GM12864 (cell line): ENCODE data around the gene MAGI2.

ENCODE experiments used
- DNase-seq: peaks from one replicate; pipeline ENCODE4 v3.0.0-alpha.2; 2011; ENCODE audit warnings: low read depth
- H3K4me3 ChIP-seq: 2 replicates; pipeline ENCODE4 v1.5.1; 2011; ENCODE audit warnings: mild to moderate bottlenecking, low read depth, low read length, control low read depth
- TF ChIP-seq, protein P1 (sequence below): IDR thresholded peaks from 2 replicates; pipeline ENCODE4 v1.5.1; 2011; ENCODE audit warnings: low read depth, mild to moderate bottlenecking, moderate library complexity, low read length, control low read depth, inconsistent platforms; ENCODE audit errors: missing control alignments

Gene MAGI2

DNA sequence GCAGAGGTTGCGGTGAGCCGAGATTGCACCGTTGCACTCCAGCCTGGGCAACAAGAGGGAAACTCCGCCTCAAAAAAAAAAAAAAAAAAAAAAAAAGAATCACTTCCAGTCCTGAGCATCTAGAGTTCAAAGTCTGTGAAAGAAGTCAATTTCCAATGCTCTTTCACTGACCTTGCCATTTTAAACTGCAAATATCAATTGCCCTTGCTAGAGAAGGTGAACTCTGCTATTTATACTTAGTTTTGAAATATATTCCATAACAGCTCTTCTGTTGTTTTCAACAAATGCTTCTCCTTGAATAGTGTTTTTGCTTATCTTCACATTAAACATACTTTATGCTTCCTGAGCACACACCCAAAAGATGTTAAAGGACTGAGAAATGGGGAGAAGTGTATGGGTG lies 1323.6 kb downstream of the MAGI2 start:
- TF ChIP-seq, protein P1, sequence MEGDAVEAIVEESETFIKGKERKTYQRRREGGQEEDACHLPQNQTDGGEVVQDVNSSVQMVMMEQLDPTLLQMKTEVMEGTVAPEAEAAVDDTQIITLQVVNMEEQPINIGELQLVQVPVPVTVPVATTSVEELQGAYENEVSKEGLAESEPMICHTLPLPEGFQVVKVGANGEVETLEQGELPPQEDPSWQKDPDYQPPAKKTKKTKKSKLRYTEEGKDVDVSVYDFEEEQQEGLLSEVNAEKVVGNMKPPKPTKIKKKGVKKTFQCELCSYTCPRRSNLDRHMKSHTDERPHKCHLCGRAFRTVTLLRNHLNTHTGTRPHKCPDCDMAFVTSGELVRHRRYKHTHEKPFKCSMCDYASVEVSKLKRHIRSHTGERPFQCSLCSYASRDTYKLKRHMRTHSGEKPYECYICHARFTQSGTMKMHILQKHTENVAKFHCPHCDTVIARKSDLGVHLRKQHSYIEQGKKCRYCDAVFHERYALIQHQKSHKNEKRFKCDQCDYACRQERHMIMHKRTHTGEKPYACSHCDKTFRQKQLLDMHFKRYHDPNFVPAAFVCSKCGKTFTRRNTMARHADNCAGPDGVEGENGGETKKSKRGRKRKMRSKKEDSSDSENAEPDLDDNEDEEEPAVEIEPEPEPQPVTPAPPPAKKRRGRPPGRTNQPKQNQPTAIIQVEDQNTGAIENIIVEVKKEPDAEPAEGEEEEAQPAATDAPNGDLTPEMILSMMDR: no peak
- DNase-seq: no peak
- H3K4me3 ChIP-seq: no peak overlapping the region

DNA sequence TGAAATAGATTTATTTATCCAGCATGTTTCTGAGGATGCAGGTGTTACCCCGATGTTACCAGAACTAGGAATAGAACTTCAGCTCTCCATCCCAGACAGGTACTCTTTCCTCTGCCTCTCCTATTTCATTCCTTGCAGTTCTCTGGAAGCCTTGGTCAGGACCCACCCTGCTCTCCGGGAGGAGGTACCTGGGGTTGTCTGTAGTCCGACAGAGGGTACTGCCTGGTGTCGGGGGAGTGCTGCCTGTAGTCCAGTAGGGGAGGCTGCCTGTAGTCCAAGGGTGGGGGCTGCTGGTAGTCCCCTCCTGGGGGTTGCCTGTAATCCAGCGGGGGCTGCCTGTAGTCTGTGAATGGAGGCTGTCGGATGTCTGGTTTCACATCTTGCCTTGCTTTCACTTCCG lies 1326.5 kb downstream of the MAGI2 start:
- no peak for DNase-seq
- H3K4me3 ChIP-seq: no peak overlapping the region
- TF ChIP-seq, protein P1: no peak

DNA sequence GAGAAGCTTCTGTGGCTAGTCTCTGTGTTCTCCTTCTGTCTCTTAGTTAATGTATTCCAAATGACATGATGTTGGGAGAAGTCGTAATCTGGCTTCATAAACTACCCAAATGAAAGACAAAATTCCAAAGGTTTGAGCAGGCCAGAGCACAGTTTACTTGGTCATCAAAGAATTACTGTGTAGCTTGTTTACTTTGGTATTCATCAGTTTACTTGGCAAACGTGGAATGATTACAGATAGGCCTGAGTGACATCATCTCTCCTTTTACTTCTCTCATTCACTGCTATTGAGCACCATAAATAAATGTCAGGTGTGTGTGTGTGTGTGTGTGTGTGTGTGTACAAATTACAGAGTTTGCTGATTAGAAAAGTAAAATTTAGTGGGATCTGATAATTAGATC lies 1327.6 kb downstream of the MAGI2 start:
- TF ChIP-seq, protein P1: no peak
- DNase-seq: no peak
- H3K4me3 ChIP-seq: no peak overlapping the region

DNA sequence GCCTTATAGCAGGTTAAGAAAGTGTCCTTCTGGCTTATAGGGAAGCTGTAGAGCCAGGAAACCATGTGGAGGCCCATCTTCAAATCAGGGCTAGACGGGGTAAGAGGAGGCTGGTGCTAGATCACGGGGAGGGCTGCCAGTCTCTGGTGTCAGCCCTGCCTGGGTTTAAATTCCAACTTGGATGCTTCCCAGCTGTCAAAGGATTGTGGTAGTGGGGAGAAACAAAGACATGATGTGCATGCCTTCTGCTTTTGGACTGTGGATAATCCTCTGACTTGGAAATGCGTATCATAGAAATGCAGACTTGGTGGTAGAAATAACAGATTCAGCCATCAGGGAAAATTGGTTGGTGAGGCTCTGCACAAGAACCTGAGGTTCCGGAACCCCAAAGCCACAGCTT lies 1329.3 kb downstream of the MAGI2 start:
- H3K4me3 ChIP-seq: no peak overlapping the region
- TF ChIP-seq, protein P1: no peak
- DNase-seq: no peak

DNA sequence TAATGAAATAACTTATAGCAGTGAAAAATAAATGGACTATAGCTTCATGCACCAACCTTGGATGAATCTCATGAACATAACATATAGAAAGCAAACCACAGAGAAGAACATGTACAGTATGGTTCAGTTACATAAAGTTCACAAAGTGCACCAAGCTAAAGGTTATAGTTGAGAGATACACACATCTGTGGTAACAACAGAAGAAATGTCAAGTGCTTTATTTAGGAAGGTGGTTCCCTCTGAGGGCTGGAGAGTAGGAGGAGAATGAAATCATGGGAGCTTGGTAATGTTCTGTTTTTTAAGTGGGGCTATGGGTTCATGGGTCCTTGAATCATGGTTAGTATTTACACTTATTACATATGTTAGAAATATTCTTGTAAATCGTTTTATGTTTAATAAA lies 1331.6 kb downstream of the MAGI2 start:
- H3K4me3 ChIP-seq: no peak overlapping the region
- DNase-seq: no peak
- TF ChIP-seq, protein P1: no peak

DNA sequence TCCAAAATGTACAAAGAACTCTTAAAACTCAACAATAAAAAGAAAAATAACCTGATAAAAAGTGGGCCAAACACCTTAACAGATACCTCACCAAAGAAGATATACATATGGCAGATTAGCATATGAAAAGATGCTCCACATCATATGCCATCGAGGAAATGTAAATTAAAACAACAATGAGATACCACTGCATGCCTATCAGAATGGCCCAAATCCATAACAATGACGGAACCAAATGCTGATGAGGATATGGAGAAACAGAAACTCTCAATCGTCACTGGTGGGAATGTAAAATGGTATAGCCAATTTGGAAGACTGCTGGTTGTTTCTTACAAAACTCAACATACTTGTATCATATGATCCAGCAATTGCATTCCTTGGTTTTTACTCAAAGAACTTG lies 1335.0 kb downstream of the MAGI2 start:
- TF ChIP-seq, protein P1: no peak
- DNase-seq: no peak
- H3K4me3 ChIP-seq: no peak overlapping the region

DNA sequence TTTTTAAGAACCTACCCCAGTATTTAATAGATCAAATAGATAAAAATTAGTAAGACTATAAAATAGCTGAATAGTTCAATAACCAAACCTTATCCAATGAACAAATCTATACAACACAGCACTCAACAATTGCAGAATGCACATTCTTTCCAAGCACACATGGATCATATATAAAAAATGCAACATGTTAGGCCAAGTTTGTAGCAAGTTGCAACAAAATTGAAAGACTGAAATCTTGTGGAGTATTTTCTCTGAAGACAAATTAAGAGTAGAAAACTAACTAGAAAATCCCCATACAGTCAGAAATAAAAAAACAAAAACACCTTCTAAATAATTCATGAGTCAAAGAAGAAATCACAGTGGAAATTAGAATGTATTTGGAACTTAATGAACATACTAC lies 1337.6 kb downstream of the MAGI2 start:
- no peak overlapping the region for H3K4me3 ChIP-seq
- DNase-seq: no peak
- TF ChIP-seq, protein P1: no peak
